Thoracic aorta (tissue), 2 donors: ENCODE measurements around the gene GP9. TPM values are rescaled to one million over a fixed set of nuclear protein-coding genes. Genes with fewer than 3 reads are reported as not detected.
"Not testable (repeated sequence)": the region's sequence is repeated elsewhere in the genome, so short reads cannot be mapped to it uniquely, and the experiment has no call there.

Source experiments
- ATAC-seq: fragments of 150-250 bp; one replicate; pipeline ENCODE4 v1.8.0; 2017; ENCODE audit warnings: low read depth; ENCODE audit not compliant: insufficient number of reproducible peaks, low FRiP score
- DNase-seq: peaks from one replicate; pipeline ENCODE4 v3.0.0-alpha.2; 2020; ENCODE audit warnings: low spot score
- H3K27ac ChIP-seq, 2 donors: fragments of 200-600 bp; sonication (generic); 1 replicate in 1 of 2; 2 replicates in 1 of 2; pipeline ENCODE4 v1.5.1; 2016; ENCODE audit warnings: mild to moderate bottlenecking in 2 of 2, moderate library complexity in 2 of 2
- H3K27me3 ChIP-seq: fragments of 200-600 bp; sonication (generic); replicated peaks from 2 replicates; pipeline ENCODE4 v1.6.0; 2016; ENCODE audit warnings: mild to moderate bottlenecking; ENCODE audit not compliant: insufficient read depth
- H3K36me3 ChIP-seq: fragments of 200-600 bp; sonication (generic); one replicate; pipeline ENCODE4 v1.5.1; 2016
- H3K4me1 ChIP-seq, 2 donors: fragments of 200-600 bp; sonication (generic); 1 replicate in 1 of 2; 2 replicates in 1 of 2; pipeline versions ENCODE4 v1.5.1 to v1.6.0; 2016; ENCODE audit warnings: low read depth in 2 of 2, mild to moderate bottlenecking in 1 of 2; ENCODE audit not compliant: control insufficient read depth in 1 of 2
- H3K4me3 ChIP-seq: fragments of 200-600 bp; sonication (generic); 2 replicates; pipeline ENCODE4 v1.5.1; 2016; ENCODE audit warnings: mild to moderate bottlenecking
- H3K9me3 ChIP-seq: fragments of 200-600 bp; sonication (generic); 2 replicates; pipeline ENCODE4 v1.5.1; 2016
- total RNA-seq, 2 donors: library from RNA; depleted of rRNA; stranded (reverse); fragments of >200 nt; gene quantifications; one replicate each; pipeline versions ENCODE4 v1.1.0 to v1.2.3, GENCODE V29; 2016
- TF ChIP-seq, protein P1 (sequence below): fragments of 200-600 bp; sonication (generic); IDR thresholded peaks from one replicate; pipeline ENCODE4 v1.5.1; 2019; ENCODE audit warnings: antibody characterized with exemption

The GP9 gene
- total RNA-seq, 2 donors from 2014 or later = not detected

DNA sequence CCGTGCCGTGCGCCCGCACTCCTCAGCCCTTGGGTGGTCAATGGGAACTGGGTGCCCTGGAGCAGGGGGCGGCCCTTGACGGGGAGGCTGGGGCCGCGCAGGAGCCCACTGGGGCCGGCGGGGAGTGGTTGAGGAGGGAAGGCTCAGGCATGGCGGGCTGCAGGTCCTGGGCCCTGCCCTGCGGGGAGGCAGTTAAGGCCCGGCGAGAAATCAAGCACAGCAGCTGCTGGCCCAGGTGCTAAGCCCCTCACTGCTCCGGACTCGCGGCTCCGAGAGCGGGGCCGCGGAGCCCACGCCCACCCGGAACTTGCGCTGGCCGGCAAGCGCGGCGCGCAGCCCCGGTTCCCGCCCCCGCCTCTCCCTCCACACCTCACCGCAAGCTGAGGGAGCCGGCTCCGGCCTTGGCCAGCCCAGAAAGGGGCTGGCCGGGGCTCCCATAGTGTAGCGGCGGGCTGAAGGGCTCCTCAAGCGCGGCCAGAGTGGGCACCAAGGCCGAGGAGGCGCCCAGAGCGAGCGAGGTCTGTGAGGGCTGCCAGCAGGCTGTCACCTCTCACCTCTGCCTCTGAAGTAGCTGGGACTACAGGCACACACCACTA, 7.8 kb downstream of the GP9 start:
- TF ChIP-seq, protein P1, sequence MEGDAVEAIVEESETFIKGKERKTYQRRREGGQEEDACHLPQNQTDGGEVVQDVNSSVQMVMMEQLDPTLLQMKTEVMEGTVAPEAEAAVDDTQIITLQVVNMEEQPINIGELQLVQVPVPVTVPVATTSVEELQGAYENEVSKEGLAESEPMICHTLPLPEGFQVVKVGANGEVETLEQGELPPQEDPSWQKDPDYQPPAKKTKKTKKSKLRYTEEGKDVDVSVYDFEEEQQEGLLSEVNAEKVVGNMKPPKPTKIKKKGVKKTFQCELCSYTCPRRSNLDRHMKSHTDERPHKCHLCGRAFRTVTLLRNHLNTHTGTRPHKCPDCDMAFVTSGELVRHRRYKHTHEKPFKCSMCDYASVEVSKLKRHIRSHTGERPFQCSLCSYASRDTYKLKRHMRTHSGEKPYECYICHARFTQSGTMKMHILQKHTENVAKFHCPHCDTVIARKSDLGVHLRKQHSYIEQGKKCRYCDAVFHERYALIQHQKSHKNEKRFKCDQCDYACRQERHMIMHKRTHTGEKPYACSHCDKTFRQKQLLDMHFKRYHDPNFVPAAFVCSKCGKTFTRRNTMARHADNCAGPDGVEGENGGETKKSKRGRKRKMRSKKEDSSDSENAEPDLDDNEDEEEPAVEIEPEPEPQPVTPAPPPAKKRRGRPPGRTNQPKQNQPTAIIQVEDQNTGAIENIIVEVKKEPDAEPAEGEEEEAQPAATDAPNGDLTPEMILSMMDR = no peak
- DNase-seq (no peak), ATAC-seq (no peak)
- Histone ChIP-seq H3K27me3 (no peaks in the 10 kb centered on the region), H3K4me3 (peak overlapping the region; percentile 64), H3K27ac (no peak overlapping the region), H3K9me3 (no peaks in the 10 kb centered on the region), H3K4me1 (peaks cover 0 to 14% of the 10 kb centered on the region in 2 donors), H3K36me3 (no peaks in the 10 kb centered on the region)

- not testable (repeated sequence) for H3K9me3 ChIP-seq, H3K36me3 ChIP-seq, ATAC-seq, H3K4me3 ChIP-seq, H3K27me3 ChIP-seq, DNase-seq
- Histone ChIP-seq H3K4me1 (peaks cover 0 to 14% of the 10 kb centered on the region in 2 donors), H3K27ac (peak overlapping the region in 1 of 2 donors; percentile 5)
Observed at GRCh38 chr3:129069313-129070085, 8.9 kb downstream of the GP9 start.

- no peak overlapping the region for H3K4me3 ChIP-seq
- no peaks in the 10 kb centered on the region for H3K9me3 ChIP-seq
- H3K27ac ChIP-seq = peak overlapping the region in 1 of 2 donors; percentile 5
- DNase-seq (no peak), ATAC-seq (no peak)
- H3K27me3 ChIP-seq = no peaks in the 10 kb centered on the region
- TF ChIP-seq, protein P1 = no peak
- H3K4me1 ChIP-seq = peaks cover 0 to 14% of the 10 kb centered on the region in 2 donors
- no peaks in the 10 kb centered on the region for H3K36me3 ChIP-seq
Observed at GRCh38 chr3:129070086-129070885, 9.7 kb downstream of the GP9 start.

DNA sequence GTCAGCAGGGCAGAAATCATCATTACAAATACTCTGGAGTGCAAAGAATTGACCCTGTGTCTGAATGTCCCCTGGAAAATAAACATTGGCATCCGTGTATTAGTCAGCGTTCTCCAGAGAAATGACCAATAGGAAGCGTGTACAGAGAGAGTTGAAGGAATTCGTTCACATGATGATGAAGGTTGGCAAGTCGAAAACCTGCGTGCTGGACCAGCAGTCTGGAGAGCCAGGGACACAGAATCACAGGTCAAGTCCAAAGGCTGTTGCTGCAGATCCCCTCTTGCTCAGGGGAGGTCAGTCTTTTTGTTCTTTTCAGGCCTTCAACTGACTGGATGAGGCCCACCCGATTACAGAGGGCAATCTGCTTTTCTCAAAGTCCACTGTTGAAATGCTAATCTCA, 16.6 kb downstream of the GP9 start:
- Histone ChIP-seq H3K36me3 (no peaks in the 10 kb centered on the region), H3K4me1 (peaks cover 0 to 12% of the 10 kb centered on the region in 2 donors), H3K9me3 (no peaks in the 10 kb centered on the region), H3K4me3 (no peak overlapping the region), H3K27me3 (no peaks in the 10 kb centered on the region), H3K27ac (peak overlapping the region; percentile 41 to 63)
- ATAC-seq (peak; percentile 89), DNase-seq (no peak)
- TF ChIP-seq, protein P1 = no peak

GRCh38 chr3:129078510-129078909, 17.9 kb downstream of the GP9 start:
- H3K27ac ChIP-seq = no peak overlapping the region
- no peaks in the 10 kb centered on the region for H3K27me3 ChIP-seq
- TF ChIP-seq, protein P1 = no peak
- no peaks in the 10 kb centered on the region for H3K36me3 ChIP-seq
- ATAC-seq (no peak), DNase-seq (no peak)
- no peaks in the 10 kb centered on the region for H3K9me3 ChIP-seq
- peaks cover 0 to 12% of the 10 kb centered on the region in 2 donors for H3K4me1 ChIP-seq
- no peak overlapping the region for H3K4me3 ChIP-seq
